OCI-LY7 (cell line): ENCODE results near the gene SERTM1.

Source experiments
- EZH2phosphoT487 ChIP-seq: fragments of 200-600 bp; sonication (generic); IDR thresholded peaks from 2 replicates; pipeline ENCODE4 v1.6.1; 2018; ENCODE audit warnings: low read depth, borderline replicate concordance, mild to moderate bottlenecking, mixed run types, antibody characterized with exemption, low read length, moderate library complexity, mixed read lengths
- TF ChIP-seq, protein P1 (sequence below): fragments of 200-600 bp; sonication (generic); conservative IDR thresholded peaks from 2 replicates; pipeline ENCODE4 v1.5.1; 2014; ENCODE audit warnings: mild to moderate bottlenecking, antibody characterized with exemption, low read length, moderate library complexity, mixed read lengths

DNA sequence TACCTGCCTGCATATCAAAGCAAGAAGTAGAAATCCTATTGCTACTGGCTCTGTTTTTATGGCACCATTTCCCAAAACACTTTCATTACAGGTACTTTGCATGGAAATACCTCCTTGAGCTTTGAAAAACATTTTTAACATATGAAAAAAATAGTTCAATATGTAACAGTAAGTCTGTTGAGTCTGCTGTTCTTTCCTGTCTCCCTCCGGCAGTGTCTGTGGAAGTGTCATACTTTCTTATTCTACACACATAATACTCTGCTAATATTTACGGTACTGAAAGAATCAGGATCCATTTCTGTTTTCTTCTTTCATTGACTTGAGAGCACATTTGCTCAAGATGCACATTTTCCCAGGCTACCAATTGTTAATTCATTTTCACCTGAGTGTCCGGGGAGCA, 8.2 kb upstream of the SERTM1 start:
- TF ChIP-seq, protein P1, sequence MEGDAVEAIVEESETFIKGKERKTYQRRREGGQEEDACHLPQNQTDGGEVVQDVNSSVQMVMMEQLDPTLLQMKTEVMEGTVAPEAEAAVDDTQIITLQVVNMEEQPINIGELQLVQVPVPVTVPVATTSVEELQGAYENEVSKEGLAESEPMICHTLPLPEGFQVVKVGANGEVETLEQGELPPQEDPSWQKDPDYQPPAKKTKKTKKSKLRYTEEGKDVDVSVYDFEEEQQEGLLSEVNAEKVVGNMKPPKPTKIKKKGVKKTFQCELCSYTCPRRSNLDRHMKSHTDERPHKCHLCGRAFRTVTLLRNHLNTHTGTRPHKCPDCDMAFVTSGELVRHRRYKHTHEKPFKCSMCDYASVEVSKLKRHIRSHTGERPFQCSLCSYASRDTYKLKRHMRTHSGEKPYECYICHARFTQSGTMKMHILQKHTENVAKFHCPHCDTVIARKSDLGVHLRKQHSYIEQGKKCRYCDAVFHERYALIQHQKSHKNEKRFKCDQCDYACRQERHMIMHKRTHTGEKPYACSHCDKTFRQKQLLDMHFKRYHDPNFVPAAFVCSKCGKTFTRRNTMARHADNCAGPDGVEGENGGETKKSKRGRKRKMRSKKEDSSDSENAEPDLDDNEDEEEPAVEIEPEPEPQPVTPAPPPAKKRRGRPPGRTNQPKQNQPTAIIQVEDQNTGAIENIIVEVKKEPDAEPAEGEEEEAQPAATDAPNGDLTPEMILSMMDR = no peak
- no peak for TF ChIP-seq EZH2phosphoT487
